Stomach (tissue), 9 donors: ENCODE results near the gene PDE8B. TPM values are rescaled to one million over a fixed set of nuclear protein-coding genes. Genes with fewer than 3 reads are reported as not detected.

ENCODE experiments used
- DNase-seq, 2 donors: peaks; one replicate each; pipeline versions ENCODE4 v3.0.0 to v3.0.0-alpha.2; 2013 to 2019
- H3K27ac ChIP-seq, 5 donors: fragments of 200-600 bp in 4 of 5; sonication (generic) in 4 of 5; one replicate each; pipeline ENCODE4 v1.5.1; 2013 to 2019; ENCODE audit warnings: mild to moderate bottlenecking in 1 of 5, moderate library complexity in 1 of 5
- H3K27me3 ChIP-seq, 3 donors: fragments of 200-600 bp; sonication (generic); one replicate each; pipeline ENCODE4 v1.5.1; 2017 to 2019; ENCODE audit warnings: mixed run types in 1 of 3
- H3K36me3 ChIP-seq, 4 donors: fragments of 200-600 bp; sonication (generic); 1 replicate in 3 of 4; 2 replicates in 1 of 4; pipeline ENCODE4 v1.5.1; 2016 to 2019
- H3K4me1 ChIP-seq, 4 donors: fragments of 200-600 bp; sonication (generic); one replicate each; pipeline ENCODE4 v1.5.1; 2016 to 2019
- H3K4me3 ChIP-seq, 4 donors: fragments of 200-600 bp; sonication (generic) in 3 of 4; one replicate each; pipeline ENCODE4 v1.5.1; 2016 to 2019; ENCODE audit warnings: mild to moderate bottlenecking in 1 of 4
- H3K9me3 ChIP-seq, 4 donors: fragments of 200-600 bp; sonication (generic); one replicate each; pipeline ENCODE4 v1.5.1; 2016 to 2019
- EP300 ChIP-seq: sonication (generic); formaldehyde crosslinking; IDR thresholded peaks from one replicate; pipeline ENCODE4 v1.6.1; 2017; ENCODE audit warnings: antibody characterized with exemption
- POLR2A ChIP-seq, 4 donors: fragments of 450-650 bp; IDR thresholded peaks; one replicate each; pipeline ENCODE4 v1.6.1; 2016; ENCODE audit warnings: antibody characterized with exemption in 4 of 4, control low read depth in 2 of 4, mild to moderate bottlenecking in 1 of 4, moderate library complexity in 1 of 4
- POLR2AphosphoS5 ChIP-seq, 3 donors: sonication (generic); formaldehyde crosslinking; IDR thresholded peaks; one replicate each; pipeline ENCODE4 v1.6.1; 2016; ENCODE audit warnings: antibody characterized with exemption in 3 of 3
- WGBS, 5 donors: extraction: QIAGEN DNeasy Blood & Tissue Kit in 3 of 5; methylation state at CpG; one replicate each; pipeline versions ENCODE4 v1.1.5 to v1.1.7; 2013 to 2018; 5-methylcytosine and 5-hydroxymethylcytosine counted together
- intact Hi-C: fragments of 100-400 bp; cut with DNase I; formaldehyde crosslinking; loops from one replicate; pipeline ENCODE4 v1.15.1; 2023; ENCODE audit warnings: low total_unique reads
- polyA plus RNA-seq, 3 donors: library from polyadenylated mRNA; stranded (reverse); fragments of 200-250 nt; gene quantifications; one replicate each; pipeline ENCODE4 v1.2.3, GENCODE V29; 2013
- total RNA-seq, 5 donors: library from RNA; depleted of rRNA; stranded (reverse); fragments of >200 nt; gene quantifications; one replicate each; pipeline versions ENCODE4 v1.1.0 to v1.2.3, GENCODE V29; 2014 to 2016
- TF ChIP-seq, protein P1 (sequence below), 7 experiments: fragments of 450-650 bp in 4 of 7; fragments of 200-600 bp in 3 of 7; sonication (generic) in 3 of 7; IDR thresholded peaks; one replicate each; pipeline ENCODE4 v1.5.1; 2016 to 2019; ENCODE audit warnings: antibody characterized with exemption in 7 of 7, control low read depth in 2 of 7, mild to moderate bottlenecking in 1 of 7
- donor health status: healthy with polysubstance abuse.
- donor health status: Bipolar disorder and iron deficiency.
- donor health status: healthy.

PDE8B gene
- total and polyA plus RNA-seq, 8 donors: 0.56 to 243 (median 3.5) TPM; not detected in 1

DNA sequence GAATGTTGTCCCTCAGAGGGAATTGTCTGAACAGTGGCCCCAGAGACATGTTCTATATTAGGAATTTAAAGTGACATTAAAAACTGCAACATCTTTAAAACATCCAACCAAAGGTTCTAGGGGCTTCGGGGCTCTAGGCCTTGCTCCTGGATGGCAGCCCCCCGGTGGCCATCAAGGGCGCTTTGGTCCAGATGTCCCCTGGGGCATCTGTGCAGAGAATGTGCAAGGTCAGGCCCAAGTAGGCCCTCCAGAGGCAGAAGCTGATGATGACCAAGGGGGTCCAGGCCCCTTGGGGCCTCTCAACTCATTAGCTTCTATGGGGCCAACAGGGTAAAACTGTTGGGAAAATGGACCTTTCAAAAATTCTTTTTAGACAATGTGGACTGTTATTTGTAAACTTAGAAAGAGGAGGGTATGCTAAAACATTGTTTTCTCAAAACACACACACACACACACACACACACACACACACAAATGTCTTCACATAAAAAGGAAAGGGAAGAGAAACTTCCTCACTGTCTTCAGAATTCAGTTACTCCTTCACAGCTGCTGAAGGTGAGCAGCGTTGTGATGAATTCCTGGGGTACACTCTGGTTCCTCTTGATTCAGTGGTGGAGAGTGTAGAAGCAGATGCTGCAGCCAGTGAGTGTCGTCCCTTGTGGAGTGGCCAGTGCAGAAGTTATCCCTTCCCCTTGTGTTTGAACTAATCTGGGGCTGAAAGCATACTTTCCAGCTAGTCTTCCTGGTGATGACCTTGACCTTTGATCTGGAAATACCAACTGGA is 156.4 kb downstream of the PDE8B start:
- Histone ChIP-seq H3K4me3 (no peak overlapping the region), H3K4me1 (no peaks in the 10 kb centered on the region), H3K27me3 (no peaks in the 10 kb centered on the region), H3K27ac (no peak overlapping the region), H3K9me3 (no peaks in the 10 kb centered on the region), H3K36me3 (no peaks in the 10 kb centered on the region)
- TF ChIP-seq, protein P1, sequence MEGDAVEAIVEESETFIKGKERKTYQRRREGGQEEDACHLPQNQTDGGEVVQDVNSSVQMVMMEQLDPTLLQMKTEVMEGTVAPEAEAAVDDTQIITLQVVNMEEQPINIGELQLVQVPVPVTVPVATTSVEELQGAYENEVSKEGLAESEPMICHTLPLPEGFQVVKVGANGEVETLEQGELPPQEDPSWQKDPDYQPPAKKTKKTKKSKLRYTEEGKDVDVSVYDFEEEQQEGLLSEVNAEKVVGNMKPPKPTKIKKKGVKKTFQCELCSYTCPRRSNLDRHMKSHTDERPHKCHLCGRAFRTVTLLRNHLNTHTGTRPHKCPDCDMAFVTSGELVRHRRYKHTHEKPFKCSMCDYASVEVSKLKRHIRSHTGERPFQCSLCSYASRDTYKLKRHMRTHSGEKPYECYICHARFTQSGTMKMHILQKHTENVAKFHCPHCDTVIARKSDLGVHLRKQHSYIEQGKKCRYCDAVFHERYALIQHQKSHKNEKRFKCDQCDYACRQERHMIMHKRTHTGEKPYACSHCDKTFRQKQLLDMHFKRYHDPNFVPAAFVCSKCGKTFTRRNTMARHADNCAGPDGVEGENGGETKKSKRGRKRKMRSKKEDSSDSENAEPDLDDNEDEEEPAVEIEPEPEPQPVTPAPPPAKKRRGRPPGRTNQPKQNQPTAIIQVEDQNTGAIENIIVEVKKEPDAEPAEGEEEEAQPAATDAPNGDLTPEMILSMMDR (IDR thresholded peaks at IDR 0.05): no peak
- no peak for TF ChIP-seq EP300
- TF ChIP-seq POLR2A (IDR thresholded peaks at IDR 0.05): no peak
- no peak for TF ChIP-seq POLR2AphosphoS5 (IDR thresholded peaks at IDR 0.05)
- no peak for DNase-seq
- intact Hi-C loops: no loop called here
- 91 to 98% (median 91%) methylated on average over 5 of the region's 5 CpGs for WGBS, 5 donors

DNA sequence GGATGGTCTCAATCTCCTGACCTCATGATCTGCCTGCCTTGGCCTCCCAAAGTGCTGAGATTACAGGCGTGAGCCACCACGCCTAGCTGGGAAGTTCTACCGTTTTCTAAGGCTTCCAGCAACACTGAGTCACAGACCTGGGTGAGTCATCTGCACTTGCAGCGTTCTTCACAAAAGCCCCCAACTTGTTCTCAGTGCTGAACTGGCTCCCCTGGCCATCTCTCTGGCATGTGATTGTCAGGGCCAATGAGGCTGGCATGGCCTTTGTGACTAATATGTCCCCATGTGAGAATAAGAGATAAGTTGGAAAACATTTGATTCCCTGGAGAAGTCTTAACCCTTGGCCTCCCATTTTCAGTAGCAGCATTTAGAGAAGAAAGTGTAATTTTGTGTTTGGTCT is 157.3 kb downstream of the PDE8B start:
- intact Hi-C loops: no loop called here
- TF ChIP-seq POLR2AphosphoS5 (IDR thresholded peaks at IDR 0.05) (no peak), EP300 (no peak), POLR2A (IDR thresholded peaks at IDR 0.05) (no peak)
- TF ChIP-seq, protein P1 (IDR thresholded peaks at IDR 0.05): no peak
- H3K9me3 ChIP-seq: no peaks in the 10 kb centered on the region

DNA sequence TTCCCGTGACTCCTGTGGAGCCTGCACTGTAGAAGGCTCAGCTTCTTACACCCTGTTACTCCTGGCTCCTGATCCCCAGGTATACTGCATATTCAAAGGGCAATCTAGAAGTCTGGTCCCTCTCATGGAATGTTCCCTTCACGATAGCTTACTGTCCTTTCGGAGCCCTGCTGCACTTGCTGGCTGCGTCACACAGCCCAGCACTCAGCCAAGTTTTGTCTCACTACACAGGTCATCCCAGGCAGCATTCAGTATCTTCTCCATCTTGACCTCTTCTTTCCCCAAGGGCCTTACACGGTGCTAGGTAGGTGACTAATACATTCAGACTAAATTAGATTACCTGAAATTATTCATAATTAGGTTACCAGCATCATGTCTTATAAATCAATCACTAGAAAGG is 157.9 kb downstream of the PDE8B start:
- no peak overlapping the region for H3K27ac ChIP-seq
- WGBS, 5 donors: 80 to 88% (median 84%) methylated on average over 5 of the region's 5 CpGs
- intact Hi-C loops: no loop called here
- H3K9me3 ChIP-seq: no peaks in the 10 kb centered on the region
- no peak overlapping the region for H3K4me3 ChIP-seq
- DNase-seq: no peak
- H3K36me3 ChIP-seq: no peaks in the 10 kb centered on the region
- TF ChIP-seq EP300: no peak
- TF ChIP-seq POLR2A (IDR thresholded peaks at IDR 0.05): no peak
- no peak for TF ChIP-seq POLR2AphosphoS5 (IDR thresholded peaks at IDR 0.05)
- TF ChIP-seq, protein P1 (IDR thresholded peaks at IDR 0.05): no peak
- no peaks in the 10 kb centered on the region for H3K27me3 ChIP-seq
- no peaks in the 10 kb centered on the region for H3K4me1 ChIP-seq

More for the DNA sequence above, 157.3 kb downstream of the PDE8B start:
- H3K4me3 ChIP-seq: no peak overlapping the region
- no peak overlapping the region for H3K27ac ChIP-seq
- DNase-seq: no peak
- H3K36me3 ChIP-seq: no peaks in the 10 kb centered on the region
- no peaks in the 10 kb centered on the region for H3K27me3 ChIP-seq
- no peaks in the 10 kb centered on the region for H3K4me1 ChIP-seq
- 63 to 75% (median 70%) methylated on average over 4 of the region's 4 CpGs for WGBS, 5 donors

DNA sequence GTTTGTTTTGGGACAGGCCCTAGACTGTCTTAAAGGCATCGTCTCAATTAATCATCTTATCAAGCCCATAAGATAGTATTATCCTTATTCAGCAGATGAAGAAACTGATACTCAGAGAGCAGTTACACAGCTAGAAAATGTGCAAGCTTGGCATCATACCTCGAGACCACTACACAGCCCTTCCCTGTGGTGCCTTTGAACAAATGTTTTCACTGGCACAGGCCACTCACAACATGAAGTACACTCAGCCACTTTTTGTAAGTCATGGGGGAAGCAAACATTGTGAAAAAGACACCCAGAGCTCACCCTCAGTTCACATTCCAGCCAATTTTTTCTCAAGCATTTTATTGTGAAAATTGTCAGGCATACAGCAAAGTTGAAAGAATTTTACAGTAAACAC is 159.1 kb downstream of the PDE8B start:
- no peak overlapping the region for H3K4me3 ChIP-seq
- TF ChIP-seq POLR2A (IDR thresholded peaks at IDR 0.05): no peak
- TF ChIP-seq, protein P1 (IDR thresholded peaks at IDR 0.05): no peak
- intact Hi-C loops: no loop called here
- no peaks in the 10 kb centered on the region for H3K9me3 ChIP-seq
- DNase-seq: no peak
- H3K36me3 ChIP-seq: no peaks in the 10 kb centered on the region
- no peaks in the 10 kb centered on the region for H3K4me1 ChIP-seq
- no peaks in the 10 kb centered on the region for H3K27me3 ChIP-seq
- 67 to 82% (median 76%) methylated on average over 2 of the region's 2 CpGs for WGBS, 5 donors
- no peak overlapping the region for H3K27ac ChIP-seq
